Stimulated activated memory B cell treated with anti-CD40 and anti-IgM and Interleukin-4, amounts not matched to agents 10 μg/mL and 1 μg/mL and 100 μg/mL, for 72 hours (primary cell): ENCODE results near the gene PARD3B.

Experiments used
- ATAC-seq: fragments of 150-1000 bp; cut with Tn5 transposase; 2 replicates; pipeline ENCODE4 v1.10.0; 2021
- H3K27ac Mint-ChIP-seq: one replicate; pipeline ENCODE4 v1.8.0; 2022; ENCODE audit warnings: mild to moderate bottlenecking, mixed read lengths
- H3K27me3 Mint-ChIP-seq: one replicate; pipeline ENCODE4 v1.8.0; 2022; ENCODE audit warnings: mixed read lengths
- H3K36me3 Mint-ChIP-seq: one replicate; pipeline ENCODE4 v1.8.0; 2022; ENCODE audit warnings: mixed read lengths
- H3K4me1 Mint-ChIP-seq: one replicate; pipeline ENCODE4 v1.8.0; 2022; ENCODE audit warnings: mixed read lengths
- H3K4me3 Mint-ChIP-seq: one replicate; pipeline ENCODE4 v1.8.0; 2022; ENCODE audit warnings: mild to moderate bottlenecking, moderate library complexity, mixed read lengths
- H3K9me3 Mint-ChIP-seq: one replicate; pipeline ENCODE4 v1.8.0; 2022; ENCODE audit warnings: mixed read lengths

Gene PARD3B

DNA sequence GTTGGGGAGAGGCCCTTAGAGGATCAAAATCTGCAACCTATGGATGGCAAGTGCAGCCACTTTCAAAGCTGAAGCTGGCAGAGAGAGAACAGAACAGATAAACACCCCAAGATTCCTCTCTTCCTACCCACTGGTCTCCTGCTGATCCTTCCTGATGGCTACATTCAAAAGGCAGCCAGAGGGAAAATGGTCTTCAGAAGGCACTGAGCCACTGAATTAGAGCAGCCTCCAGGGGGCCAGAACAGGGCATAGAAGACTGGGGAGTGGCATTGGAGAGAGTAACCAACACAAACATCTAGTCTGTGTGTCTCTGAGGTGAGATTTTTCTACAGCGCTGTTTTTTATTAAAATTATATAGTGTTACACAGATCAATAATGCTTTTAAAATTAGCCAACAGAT is 432.6 kb downstream of the PARD3B start:
- no peak for ATAC-seq
- Mint-ChIP-seq H3K4me1 (no peaks in the 10 kb centered on the region), H3K27ac (no peak overlapping the region), H3K9me3 (no peaks in the 10 kb centered on the region), H3K4me3 (no peak overlapping the region), H3K36me3 (no peaks in the 10 kb centered on the region), H3K27me3 (no peaks in the 10 kb centered on the region)

DNA sequence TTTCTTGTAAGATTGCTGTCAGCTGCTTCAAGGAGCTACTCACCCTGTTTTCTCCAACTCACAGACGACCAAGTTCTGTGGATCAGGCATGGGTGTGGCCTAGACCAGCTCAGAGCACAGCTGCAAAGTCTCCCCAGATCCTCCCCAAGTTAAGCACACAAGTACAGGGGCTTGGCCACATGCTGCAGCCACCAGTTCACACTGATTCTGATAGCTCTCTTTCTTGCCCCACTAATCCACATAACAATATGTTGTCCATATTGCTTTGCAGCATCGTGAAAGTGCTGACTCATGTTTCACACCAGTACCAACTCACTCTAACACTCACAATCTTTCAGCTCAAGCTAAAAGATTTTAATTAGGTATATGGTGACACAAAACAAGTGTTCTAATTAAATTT is 437.0 kb downstream of the PARD3B start:
- H3K27ac Mint-ChIP-seq: no peak overlapping the region

DNA sequence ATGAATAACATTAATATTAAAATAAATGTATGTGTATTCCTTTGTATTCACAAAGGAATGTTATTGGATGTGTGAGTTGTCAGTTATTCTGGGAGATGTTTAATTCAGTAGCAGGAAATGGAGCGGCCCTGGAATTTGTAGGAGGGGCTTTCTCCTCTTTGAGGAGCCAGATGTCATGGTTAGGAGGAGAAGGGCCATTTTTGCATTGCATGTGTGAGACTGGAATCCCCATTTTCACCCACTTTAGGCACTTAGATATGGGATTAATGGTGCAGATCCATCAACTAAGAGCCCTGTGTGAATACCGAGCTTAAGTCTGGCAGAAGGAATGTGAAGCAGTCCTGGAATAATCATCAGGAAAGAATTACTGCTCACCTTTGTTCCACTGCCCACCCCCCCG is 439.2 kb downstream of the PARD3B start:
- Mint-ChIP-seq H3K36me3 (no peaks in the 10 kb centered on the region), H3K4me3 (no peak overlapping the region), H3K4me1 (no peaks in the 10 kb centered on the region), H3K27ac (no peak overlapping the region), H3K9me3 (no peaks in the 10 kb centered on the region), H3K27me3 (no peaks in the 10 kb centered on the region)
- ATAC-seq: no peak

More for the DNA sequence above, 437.0 kb downstream of the PARD3B start:
- no peaks in the 10 kb centered on the region for H3K36me3 Mint-ChIP-seq
- no peaks in the 10 kb centered on the region for H3K27me3 Mint-ChIP-seq
- H3K9me3 Mint-ChIP-seq: no peaks in the 10 kb centered on the region
- no peak overlapping the region for H3K4me3 Mint-ChIP-seq
- ATAC-seq: no peak
- no peaks in the 10 kb centered on the region for H3K4me1 Mint-ChIP-seq

DNA sequence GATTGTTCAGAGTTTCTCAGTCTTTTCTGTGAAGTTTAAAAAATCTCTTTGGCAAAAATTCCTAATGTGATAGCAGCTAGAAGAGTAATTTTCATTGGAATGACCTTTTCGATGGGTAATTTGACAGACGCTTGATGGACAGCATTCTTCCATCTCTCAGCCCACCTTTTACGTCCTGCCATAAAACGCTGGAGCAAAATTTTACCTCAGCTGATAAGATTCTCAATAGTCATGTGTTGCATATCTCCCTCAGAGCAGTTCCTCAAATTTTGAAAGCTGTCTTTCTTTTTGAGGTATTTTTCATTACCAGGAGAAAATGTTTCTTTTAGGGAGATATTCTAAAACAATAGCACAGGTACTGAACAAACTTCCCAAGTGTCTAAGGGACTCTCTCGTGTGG is 441.4 kb downstream of the PARD3B start:
- ATAC-seq: no peak
- no peaks in the 10 kb centered on the region for H3K27me3 Mint-ChIP-seq
- no peaks in the 10 kb centered on the region for H3K36me3 Mint-ChIP-seq
- no peaks in the 10 kb centered on the region for H3K4me1 Mint-ChIP-seq
- H3K9me3 Mint-ChIP-seq: no peaks in the 10 kb centered on the region
- no peak overlapping the region for H3K27ac Mint-ChIP-seq
- H3K4me3 Mint-ChIP-seq: no peak overlapping the region

DNA sequence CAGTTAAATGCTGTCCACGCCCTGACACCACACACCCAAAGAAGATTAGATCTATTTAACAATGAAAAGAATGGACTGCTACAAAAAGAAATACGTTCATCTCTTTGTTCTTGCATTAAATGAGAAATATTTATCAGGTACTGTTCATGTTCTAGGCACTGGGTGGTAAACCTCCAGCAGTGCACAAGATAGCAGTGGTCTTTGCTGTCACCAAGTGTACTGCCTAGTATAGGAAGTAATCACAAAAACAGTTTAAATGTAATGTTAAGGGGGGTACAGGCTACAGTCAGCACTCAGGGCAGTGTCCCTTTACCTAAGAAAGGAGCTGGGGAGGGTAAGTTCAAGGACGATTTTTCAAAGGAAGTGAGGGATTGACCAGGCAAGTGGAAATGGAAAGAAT is 443.6 kb downstream of the PARD3B start:
- no peak overlapping the region for H3K27ac Mint-ChIP-seq
- no peak overlapping the region for H3K4me3 Mint-ChIP-seq
- no peaks in the 10 kb centered on the region for H3K9me3 Mint-ChIP-seq
- H3K4me1 Mint-ChIP-seq: no peaks in the 10 kb centered on the region
- peak; percentile 39 for ATAC-seq
- no peaks in the 10 kb centered on the region for H3K27me3 Mint-ChIP-seq
- H3K36me3 Mint-ChIP-seq: no peaks in the 10 kb centered on the region

DNA sequence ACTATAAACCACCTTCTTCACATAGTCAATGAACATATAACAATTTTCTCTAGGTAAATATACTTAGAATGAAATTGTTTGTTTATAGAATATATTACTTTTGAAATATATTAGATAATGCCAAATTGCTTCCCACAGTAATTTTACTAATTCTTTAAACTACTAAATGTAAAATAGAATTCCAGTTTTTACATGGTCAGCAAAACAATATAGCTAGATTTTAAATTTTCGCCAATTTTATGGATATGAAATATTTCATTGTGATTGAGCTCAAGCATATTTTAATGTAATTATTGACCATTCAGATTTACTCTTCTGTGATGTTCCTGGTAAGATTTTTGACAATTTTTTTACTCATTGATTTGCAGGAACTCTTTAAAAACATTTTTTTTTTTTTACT is 444.6 kb downstream of the PARD3B start:
- Mint-ChIP-seq H3K27me3 (no peaks in the 10 kb centered on the region), H3K36me3 (no peaks in the 10 kb centered on the region), H3K4me3 (no peak overlapping the region), H3K4me1 (no peaks in the 10 kb centered on the region), H3K27ac (no peak overlapping the region), H3K9me3 (no peaks in the 10 kb centered on the region)
- ATAC-seq: no peak

DNA sequence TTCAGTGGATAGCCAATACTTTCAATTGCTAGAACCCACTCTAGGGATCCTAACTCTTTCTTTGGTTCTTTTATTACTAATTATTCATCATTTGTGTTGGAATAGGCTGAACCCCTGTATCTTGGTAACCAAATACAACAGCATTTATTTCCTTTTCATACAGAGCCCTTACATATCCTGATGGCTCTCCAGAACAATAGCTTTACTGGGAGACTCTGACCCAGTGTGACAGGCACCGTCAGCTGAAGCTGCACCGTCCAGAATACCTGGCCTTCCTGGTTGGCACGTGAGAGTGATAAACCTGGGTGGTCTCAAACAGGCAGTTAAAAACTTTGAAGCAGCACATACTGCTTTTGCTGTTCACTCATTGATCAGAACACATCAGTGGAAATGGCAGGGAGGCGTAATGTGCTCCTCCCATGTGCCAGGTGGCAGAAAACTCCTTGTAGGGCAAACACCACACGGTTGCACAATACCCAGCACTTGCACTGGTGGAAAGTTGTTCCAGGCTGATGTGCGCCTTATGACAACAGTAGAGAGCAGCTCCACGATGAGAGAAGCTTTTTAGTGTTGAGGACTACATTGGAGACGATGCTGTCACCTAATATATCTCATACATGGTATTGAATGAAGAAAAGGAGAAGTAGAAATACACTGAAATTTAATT is 456.2 kb downstream of the PARD3B start:
- no peaks in the 10 kb centered on the region for H3K9me3 Mint-ChIP-seq
- no peak for ATAC-seq
- no peak overlapping the region for H3K4me3 Mint-ChIP-seq
- H3K36me3 Mint-ChIP-seq: no peaks in the 10 kb centered on the region
- H3K27me3 Mint-ChIP-seq: no peaks in the 10 kb centered on the region
- H3K27ac Mint-ChIP-seq: no peak overlapping the region
- H3K4me1 Mint-ChIP-seq: no peaks in the 10 kb centered on the region

DNA sequence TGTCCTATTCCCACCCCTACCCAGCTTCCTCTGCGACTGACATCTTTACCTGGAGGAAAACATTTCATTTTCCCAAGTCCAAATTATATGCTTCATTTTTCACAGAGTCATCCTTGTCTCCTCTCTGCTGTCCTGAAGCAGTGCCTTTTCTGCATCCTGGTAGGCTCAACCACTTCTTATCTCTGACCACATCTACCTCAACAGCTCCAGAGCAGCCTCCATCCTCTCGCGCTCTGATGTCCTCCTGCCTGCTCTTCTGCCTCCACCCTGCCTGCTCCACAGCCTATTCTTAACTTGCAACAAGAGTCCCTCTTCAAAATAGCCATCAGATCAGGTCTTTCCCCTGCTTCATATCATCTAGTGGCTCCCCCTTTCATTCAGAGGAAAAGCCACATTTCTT is 457.1 kb downstream of the PARD3B start:
- no peaks in the 10 kb centered on the region for H3K9me3 Mint-ChIP-seq
- H3K4me3 Mint-ChIP-seq: no peak overlapping the region
- H3K27me3 Mint-ChIP-seq: no peaks in the 10 kb centered on the region
- ATAC-seq: no peak
- no peaks in the 10 kb centered on the region for H3K4me1 Mint-ChIP-seq
- no peaks in the 10 kb centered on the region for H3K36me3 Mint-ChIP-seq
- H3K27ac Mint-ChIP-seq: no peak overlapping the region

DNA sequence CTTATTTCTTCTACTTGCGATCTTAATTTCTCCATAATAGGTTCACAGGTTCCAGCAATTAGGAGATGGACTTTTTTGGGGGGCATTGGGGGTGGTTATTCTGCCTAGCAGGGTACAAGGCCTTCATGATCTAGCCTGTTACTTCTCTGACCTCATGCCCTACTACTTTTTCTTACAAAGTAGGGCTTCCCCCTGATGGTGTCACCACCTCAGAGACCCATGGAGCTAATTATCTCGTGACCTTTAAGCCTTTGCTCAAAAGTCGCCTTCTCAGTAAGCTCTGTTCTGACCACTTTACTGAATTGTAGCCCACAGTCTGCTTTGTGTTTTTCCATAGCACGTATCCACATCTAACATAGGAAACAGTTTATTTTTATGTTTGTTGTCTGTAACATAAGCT is 458.0 kb downstream of the PARD3B start:
- no peaks in the 10 kb centered on the region for H3K36me3 Mint-ChIP-seq
- no peaks in the 10 kb centered on the region for H3K27me3 Mint-ChIP-seq
- no peak overlapping the region for H3K4me3 Mint-ChIP-seq
- no peaks in the 10 kb centered on the region for H3K4me1 Mint-ChIP-seq
- H3K9me3 Mint-ChIP-seq: no peaks in the 10 kb centered on the region
- H3K27ac Mint-ChIP-seq: no peak overlapping the region
- no peak for ATAC-seq

DNA sequence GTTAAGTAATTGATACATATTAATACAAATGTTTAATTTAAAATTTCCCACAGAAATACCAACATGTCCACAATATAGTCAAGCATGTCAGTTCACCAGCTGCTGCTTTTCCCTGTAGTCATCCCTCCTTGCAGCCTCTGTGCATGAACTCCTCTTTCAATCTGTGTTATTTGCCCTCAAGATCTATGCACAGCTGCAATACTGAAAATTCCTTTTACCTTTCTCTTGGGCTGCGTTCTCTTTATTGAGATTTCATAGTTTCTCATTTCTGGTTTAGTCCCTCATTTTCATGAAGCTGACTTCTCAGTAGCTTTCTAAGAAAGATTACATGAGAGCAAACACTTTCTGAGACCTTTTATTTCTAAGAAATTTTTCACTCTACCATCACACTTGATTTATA is 464.9 kb downstream of the PARD3B start:
- Mint-ChIP-seq H3K27me3 (peaks cover 9% of the 10 kb centered on the region), H3K27ac (no peak overlapping the region), H3K9me3 (no peaks in the 10 kb centered on the region), H3K4me3 (no peak overlapping the region), H3K4me1 (no peaks in the 10 kb centered on the region), H3K36me3 (no peaks in the 10 kb centered on the region)
- no peak for ATAC-seq

DNA sequence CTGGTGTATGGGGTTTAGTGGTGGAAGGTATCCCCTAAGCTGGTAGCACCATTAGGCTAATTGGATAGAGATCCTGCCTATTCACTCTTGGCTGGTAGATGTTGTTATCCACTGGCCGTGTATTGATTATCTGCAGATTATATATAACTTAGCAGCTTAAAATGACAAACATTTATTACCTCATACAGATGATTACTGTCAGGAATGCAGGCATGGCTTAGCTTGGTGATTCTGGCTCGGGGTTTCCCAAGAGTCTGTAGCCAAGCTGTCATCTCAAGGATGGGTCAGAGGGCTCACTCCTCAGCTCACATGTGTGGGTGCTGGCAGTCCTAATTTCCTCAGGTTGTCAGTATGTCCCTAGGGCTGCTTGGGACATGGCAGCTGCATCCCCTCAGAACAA is 465.8 kb downstream of the PARD3B start:
- Mint-ChIP-seq H3K27ac (no peak overlapping the region), H3K36me3 (no peaks in the 10 kb centered on the region), H3K4me3 (no peak overlapping the region), H3K4me1 (no peaks in the 10 kb centered on the region), H3K27me3 (peaks cover 9% of the 10 kb centered on the region), H3K9me3 (no peaks in the 10 kb centered on the region)
- no peak for ATAC-seq

DNA sequence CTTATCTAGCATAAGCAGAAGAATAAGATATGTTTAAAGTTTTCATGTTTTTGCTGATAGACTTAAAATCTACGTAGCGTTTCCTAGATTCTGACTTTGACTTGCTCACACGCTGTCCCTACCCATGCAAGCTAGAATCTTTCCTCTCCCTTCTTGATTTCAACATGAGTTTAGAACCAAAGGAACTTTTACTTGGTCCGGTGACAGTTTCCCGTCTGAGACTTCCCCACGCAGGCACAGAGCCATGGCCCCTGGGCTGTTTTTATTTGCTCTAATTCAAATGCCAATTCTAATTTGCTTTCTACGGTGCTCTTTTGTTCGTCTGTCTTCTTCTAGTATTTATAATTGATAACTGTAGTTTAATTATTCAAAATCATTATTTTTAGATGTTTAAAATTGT is 467.7 kb downstream of the PARD3B start:
- Mint-ChIP-seq H3K4me3 (no peak overlapping the region), H3K9me3 (no peaks in the 10 kb centered on the region), H3K27me3 (peaks cover 9% of the 10 kb centered on the region), H3K36me3 (no peaks in the 10 kb centered on the region), H3K27ac (no peak overlapping the region), H3K4me1 (no peaks in the 10 kb centered on the region)
- ATAC-seq: no peak

DNA sequence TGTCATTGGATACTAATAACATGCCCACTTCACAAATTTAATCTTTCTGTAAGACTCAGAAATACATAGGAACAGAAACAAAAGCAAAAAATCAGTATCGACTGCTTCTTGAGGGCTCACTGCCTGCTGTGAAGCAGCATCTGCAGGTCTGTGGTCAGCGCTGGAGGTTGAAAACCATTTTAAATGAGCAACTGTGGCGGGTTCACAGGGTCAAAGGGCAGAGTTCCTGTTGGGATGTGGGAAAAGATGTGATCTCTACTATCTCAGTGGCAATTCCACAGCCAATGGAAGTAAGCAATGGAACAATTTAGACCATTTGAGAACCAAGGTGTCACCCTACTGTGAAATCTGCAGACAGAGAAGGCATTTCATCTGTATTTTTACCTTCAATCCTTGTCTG is 468.3 kb downstream of the PARD3B start:
- no peak overlapping the region for H3K4me3 Mint-ChIP-seq

DNA sequence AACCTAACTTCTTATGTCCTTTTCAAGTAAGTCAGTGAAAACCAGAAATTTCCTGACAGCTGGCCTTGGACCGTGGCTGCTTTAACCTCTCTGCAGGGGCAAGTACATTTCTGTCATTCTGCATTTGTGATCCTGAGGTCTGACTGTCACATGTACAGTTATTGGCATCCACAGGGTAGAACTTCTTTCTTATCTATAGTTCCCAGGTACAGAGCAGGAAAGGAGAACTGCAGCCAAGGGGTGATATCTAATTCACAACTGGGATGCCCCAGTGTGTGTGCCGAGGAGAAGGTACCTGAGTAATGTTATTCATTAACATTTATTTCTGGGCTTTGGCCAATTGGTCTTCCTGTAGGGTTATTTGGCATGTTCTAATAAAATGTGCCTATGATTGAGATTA is 468.9 kb downstream of the PARD3B start:
- Mint-ChIP-seq H3K9me3 (no peaks in the 10 kb centered on the region), H3K27ac (no peak overlapping the region), H3K4me3 (no peak overlapping the region), H3K4me1 (no peaks in the 10 kb centered on the region), H3K27me3 (peaks cover 9% of the 10 kb centered on the region), H3K36me3 (no peaks in the 10 kb centered on the region)
- ATAC-seq: no peak

More for the DNA sequence above, 468.3 kb downstream of the PARD3B start:
- Mint-ChIP-seq H3K27me3 (peaks cover 9% of the 10 kb centered on the region), H3K36me3 (no peaks in the 10 kb centered on the region), H3K9me3 (no peaks in the 10 kb centered on the region), H3K27ac (no peak overlapping the region), H3K4me1 (no peaks in the 10 kb centered on the region)
- ATAC-seq: no peak

DNA sequence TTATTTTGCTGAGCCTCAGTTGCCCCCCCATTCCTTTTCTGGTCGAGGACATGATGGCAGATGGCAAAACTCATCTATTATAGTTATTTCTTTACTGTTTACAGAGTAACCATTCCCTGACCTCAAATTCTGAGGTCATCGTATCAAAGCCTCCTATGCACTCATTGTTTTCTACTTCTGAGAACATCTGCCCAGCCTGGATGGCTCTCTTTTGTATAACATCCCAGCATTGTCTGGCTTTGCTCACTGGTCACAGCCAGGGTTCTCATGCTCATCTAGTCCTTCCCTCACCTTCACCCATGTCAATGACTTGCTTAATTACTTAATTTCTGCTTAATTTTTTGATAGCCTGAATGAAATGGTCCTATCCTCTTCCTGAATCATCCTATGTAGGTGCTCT is 472.1 kb downstream of the PARD3B start:
- Mint-ChIP-seq H3K4me1 (no peaks in the 10 kb centered on the region), H3K4me3 (no peak overlapping the region)

DNA sequence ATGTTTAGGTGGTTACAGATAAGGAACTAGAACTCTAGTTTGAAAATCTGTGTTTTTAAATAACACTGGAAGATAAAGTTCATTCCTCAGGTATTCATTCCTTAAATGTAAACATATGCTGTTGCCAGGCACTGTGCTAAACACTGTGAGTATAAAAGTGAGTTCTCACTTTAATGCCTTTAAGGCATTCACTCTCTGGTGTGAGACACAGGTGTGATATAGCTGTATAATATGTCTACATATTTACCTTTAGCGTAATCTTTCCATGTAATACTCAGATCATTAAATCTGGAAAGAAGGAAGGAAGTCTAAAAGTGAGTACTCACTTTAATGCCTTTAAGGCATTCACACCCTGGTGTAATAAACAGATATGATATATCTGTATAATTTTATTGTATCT is 472.6 kb downstream of the PARD3B start:
- H3K27ac Mint-ChIP-seq: no peak overlapping the region
- H3K9me3 Mint-ChIP-seq: no peaks in the 10 kb centered on the region
- no peak for ATAC-seq
- no peak overlapping the region for H3K4me3 Mint-ChIP-seq
- no peaks in the 10 kb centered on the region for H3K36me3 Mint-ChIP-seq
- H3K27me3 Mint-ChIP-seq: no peaks in the 10 kb centered on the region
- no peaks in the 10 kb centered on the region for H3K4me1 Mint-ChIP-seq

More for the DNA sequence above, 472.1 kb downstream of the PARD3B start:
- no peaks in the 10 kb centered on the region for H3K9me3 Mint-ChIP-seq
- peaks cover 1% of the 10 kb centered on the region for H3K27me3 Mint-ChIP-seq
- no peak overlapping the region for H3K27ac Mint-ChIP-seq
- no peak for ATAC-seq
- no peaks in the 10 kb centered on the region for H3K36me3 Mint-ChIP-seq

DNA sequence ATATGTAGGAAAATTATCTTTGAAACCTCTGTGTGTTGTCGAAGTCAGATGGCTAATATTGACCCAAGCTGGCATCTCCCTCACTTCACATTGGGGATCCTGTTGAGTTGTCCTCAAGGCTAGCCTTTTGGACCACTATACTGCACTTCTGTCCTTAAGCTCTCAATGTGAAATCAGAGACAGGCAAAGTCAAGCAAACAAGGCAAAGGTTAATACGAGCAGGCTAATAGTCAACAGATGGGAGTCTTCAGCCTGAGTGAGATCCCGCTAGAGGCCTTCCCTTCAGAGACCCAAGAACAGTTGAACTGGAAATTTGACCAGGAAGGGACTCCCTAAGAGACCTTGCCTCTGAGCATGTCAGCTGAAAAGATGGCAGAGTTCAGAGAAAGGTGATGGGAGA is 475.4 kb downstream of the PARD3B start:
- ATAC-seq: no peak
- no peak overlapping the region for H3K4me3 Mint-ChIP-seq
- no peak overlapping the region for H3K27ac Mint-ChIP-seq
- H3K36me3 Mint-ChIP-seq: no peaks in the 10 kb centered on the region
- no peaks in the 10 kb centered on the region for H3K27me3 Mint-ChIP-seq
- H3K9me3 Mint-ChIP-seq: no peaks in the 10 kb centered on the region
- no peaks in the 10 kb centered on the region for H3K4me1 Mint-ChIP-seq
